ENCODE measurements around the gene PPP1R16B.
A peak's percentile ranks its signal among the peaks of the same experiment; 100 is the strongest.

The PPP1R16B gene

DNA sequence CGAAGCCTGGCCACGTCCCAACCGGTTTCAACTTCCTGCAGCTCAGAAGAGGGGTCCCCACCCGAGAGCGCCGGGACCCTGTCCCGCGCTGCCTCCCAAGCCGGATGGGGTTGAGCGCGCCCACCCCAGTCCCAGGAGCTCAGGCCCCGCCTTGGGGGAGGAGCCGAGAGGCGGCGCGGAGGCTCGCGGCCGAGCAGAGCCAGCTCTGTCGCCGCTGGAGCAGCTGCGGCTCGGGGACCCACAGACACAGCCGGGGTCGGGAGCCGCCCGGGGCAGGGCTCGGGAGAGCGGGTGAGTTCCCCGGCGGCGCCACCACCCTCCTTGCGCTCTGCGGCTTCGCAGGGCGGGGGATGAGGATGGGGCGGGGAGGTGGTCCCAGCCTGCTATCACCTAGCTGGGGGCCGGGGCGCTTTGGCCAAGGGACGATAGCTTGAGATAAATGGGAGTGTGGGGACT is at the start of gene PPP1R16B:
TSS of gene PPP1R16B (plus strand) at position 196 of the 456 bp plus-strand sequence. CDS start 30,229 bp downstream, outside the sequence.
- DNase-seq: peak; percentile 86

DNA sequence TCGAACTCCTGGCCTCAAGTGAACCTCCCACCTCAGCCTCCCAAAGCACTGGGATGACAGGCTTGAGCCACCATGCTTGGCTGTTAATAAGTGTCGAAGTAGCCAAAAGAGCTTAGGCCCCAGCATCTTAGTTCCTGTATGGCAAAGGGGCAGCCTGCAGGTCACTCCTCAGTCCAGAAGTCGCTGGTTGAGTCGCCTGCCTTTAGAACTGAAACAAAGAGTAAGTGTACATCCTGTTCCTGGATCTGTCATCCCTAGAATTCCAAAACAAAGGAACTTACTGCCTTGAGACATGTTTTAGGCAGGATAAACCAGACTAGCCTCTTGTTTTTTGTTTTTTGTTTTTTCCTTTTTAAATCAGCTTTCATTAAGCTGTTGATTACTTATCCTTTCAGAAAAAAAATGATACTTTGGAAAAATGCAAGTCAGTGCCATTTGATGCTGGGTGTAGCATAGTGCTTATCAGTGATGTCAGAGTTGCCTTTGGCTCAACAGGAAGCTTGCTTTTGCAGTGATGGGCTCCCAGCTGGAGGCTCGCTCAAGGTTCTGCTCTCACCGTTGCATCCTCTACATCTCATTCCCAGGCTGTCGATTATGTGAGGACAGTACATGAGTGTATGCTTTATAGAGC is 48.2 kb upstream of the PPP1R16B start:
- DNase-seq: no peak

DNA sequence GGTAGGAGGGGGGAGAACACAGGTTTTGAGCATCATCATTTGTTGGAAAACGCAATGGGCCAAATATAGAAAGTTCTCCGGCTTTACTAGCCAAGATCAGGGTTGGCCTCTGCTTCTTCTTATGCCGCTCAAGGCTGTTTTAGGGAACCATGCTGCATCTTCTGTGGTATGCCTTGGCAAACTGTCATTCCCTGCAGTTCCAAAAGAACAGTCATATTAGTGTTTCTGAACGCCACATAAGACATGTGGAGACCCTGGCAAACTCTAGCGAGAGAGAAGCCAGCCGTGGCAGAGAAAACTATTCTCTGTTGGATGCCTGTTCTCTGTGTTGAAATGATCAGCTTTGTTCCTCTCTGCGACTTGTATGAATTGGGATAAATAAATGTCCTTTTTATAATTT is 46.4 kb upstream of the PPP1R16B start:
- DNase-seq: no peak

DNA sequence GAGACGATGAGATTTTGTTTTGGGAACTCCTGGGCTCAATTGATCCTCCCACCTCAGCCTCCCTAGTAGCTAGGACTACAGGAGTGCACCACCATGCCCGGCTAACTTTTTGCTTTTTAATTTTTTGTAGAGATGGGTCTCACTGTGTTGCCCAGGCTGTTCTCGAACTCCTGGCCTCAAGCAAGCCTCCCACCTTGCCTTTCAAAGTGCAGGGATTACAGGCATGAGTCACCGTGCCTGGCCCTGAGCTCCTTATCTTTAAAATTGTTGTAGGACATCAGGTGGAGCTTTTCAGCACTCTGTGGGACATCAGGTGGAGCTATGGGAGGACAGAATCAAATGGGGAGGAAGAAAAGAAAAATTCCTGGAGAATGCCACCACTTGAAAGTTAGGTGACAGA is 44.5 kb upstream of the PPP1R16B start:
- no peak for DNase-seq

DNA sequence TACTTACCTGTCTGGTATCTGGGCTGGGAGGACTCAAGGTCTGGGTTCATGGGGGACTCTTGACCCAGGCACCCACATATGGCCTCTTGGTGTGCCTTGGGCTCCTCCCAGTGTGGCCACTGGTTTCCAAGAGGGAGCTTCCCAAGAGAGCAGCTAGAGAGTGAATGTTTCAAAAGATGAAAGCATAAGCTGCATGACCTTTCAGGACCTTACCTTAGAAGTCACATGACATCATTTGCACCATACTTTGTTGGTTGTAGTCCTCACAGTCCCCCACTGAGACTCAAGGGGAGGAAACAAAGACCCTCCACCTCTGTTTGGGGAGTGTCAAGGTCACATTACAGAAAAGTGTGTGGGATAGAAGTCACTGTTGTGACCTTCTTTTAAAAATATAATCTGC is 43.3 kb upstream of the PPP1R16B start:
- no peak for DNase-seq

DNA sequence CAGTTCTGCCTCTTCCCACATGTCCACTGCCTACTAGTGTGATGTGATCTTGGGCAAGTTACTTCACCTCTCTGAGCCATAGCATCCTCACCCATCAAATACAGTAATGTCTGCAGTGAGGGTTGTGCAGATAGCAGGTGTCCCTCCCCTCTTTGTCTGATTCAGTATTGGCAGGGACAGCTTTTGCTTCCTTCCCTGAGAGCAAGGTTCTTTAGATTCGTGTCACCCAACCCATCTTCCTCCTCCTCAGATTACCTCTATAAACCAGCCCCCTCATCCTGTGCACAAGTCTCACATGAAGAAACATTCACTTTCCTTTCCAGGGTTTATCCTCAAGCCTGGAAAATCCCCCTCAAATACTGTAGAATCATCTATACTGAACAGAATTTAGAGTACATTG is 41.9 kb upstream of the PPP1R16B start:
- no peak for DNase-seq

DNA sequence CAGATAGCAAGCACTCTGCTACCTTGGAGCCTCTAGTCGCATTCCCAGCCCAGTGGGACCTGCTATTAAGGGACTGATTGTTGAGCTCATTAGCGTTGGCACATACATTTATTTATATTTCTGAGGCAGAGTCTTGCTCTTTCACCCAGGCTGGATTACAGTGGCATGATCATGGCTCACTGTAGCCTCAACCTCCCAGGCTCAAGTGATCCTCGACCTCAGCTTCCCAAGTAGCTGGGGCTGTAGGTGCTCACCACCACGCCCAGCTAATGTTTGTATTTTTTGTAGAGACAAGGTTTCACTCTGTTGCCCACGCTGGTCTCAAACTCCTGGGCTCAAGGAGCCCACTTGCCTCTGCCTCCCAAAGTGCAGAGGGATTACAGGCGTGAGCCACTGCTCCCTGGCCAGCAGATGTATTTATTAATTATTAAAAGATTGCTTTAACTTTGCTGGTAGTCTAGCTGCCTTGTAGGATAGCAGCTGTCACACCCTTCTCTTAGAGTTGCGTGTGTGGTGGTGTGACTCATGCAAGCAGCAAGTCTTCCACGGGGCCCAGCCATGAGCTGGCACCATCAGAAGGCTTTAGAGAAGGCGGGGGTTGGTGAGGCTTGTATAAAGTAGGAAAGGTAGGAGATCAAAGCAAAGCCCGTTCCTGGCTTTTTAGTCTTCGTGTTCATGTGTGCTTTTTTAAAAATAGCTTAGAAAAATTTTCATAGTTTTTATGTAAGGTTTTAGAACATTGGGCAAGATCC is 40.8 kb upstream of the PPP1R16B start:
- peak; percentile 36 for DNase-seq

DNA sequence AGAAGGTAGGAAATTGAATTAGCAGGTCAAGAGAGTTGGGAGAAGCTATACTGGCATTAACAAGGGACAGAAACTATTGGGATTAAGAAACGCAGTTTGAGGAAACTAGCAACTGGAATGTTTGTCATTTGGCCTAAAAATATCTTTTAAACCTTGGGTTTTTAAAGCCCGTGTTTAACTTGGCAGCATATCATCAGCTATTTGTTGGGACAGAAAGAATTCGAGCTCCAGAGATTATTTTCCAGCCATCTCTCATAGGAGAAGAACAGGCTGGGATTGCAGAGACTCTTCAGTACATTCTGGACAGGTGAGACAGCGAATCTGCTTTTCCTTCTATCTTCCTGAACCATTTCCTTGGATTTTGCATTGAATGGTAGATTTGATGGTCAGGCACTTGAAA is 39.4 kb upstream of the PPP1R16B start:
- DNase-seq: no peak

DNA sequence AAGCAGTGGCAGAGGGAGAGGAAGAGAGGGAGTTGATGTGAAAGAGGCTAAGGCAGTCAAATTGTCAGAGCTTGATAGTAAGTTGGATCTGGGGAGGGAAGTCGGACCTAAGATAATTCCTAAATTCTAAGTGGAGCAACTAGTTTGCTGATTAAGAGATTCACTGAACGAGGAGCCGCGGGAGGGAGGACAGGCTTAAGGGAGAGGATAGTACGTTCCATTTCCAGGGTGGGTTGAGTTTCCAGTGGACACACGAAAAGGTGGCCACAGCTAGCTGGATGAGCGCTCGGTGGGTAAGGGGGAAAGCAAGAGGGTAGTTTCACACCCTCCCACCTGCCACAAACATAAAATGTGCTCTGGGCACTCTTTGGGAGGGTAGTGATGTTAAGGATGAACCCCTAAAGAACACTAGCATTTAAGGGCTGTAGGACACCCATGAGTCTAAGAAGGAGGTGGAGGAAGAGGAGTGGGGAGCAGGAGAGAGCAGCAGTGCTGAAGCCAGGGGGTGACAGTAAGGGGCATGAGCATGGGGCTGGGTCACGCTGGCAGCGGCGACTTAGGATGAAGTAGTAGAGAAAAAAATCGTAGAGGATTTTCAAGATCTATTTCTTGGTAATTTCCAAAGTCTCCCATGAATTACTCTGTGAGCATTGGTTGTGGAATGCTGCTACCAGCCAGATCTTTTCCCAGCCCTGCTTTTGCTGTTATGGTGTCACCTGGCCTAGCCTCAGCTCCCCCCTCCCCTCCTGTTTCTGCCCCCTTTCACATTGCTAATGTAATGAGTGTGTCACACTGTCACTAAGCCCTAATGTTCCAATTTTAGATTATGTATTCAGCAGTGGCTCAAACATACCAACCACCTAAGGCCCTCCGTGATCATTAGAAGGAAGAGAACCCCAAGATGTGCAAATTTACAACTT is 35.9 kb upstream of the PPP1R16B start:
- DNase-seq: no peak

DNA sequence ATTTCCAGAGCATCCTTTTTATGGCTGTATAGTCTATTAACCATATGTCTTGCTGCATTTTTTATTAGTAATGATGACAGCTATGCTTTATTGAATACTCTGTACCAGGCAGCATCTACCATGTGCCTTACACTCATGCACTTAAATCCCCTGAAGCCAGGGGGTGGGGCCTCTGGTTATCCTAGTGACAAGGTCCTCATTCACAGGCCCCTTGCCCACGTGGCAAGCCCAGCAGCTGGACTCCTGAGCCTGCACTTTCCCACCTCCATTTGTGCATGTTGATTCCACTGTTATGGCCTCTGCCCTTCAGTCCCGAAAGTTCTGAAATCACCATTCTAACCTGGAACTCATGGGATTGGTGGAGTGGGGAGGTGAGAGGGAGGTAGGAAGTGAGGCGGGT is 35.0 kb upstream of the PPP1R16B start:
- no peak for DNase-seq

DNA sequence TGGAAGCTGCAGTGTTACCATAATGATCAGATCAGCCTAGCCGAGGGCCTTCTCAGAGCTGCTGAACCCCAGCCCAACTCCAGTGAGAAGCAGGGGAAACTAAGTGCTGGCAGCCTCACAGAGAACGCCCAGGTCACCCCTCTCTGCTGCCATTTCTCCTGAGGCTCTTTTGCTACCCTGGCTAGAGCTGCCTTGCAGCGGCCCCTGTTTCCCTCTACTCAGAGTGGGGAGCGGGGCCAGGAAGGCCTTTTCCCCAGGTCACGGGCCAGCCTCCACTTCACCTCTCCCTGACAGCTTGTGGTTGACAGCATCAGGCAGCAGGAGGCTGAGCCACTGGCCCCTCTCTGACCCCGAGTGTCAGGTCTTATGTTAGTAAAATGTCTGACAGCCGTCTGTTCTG is 34.5 kb upstream of the PPP1R16B start:
- no peak for DNase-seq

DNA sequence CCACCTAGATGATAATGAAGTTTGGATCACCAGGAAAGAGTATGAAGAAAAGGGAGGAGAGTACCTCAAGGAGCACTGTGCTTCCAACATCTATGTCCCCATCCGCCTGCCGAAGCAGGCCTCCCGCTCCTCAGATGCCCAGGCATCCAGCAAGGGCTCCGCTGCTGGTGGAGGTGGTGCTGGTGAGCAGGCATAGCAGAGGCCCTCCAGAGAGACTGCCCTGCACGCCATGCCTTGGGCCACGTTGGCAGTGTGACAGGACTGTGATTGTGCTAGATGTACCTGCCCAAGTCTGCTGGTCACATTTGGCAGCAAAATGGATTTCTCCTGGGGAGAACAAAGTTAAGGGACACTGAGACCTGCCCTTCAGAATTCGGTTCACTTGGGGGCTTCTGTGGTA is 33.9 kb upstream of the PPP1R16B start:
- no peak for DNase-seq

DNA sequence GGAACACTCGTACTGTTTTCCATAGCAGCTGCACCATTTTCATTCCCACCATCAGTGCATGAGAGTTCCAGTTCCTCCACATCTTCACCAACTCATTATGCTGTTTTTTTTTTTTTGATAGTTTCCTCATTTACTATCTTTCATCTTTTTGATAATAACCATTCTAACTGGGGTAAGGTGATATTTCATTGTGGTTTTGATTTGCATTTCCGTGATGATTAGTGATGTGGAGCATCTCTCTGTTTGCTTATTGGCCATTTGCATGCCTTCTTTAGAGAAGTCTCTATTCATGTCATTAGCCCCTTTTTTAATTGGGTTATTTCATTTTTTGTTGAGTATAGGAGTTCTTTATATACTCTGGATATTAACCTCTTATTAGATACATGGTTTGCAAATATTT is 31.3 kb upstream of the PPP1R16B start:
- no peak for DNase-seq

DNA sequence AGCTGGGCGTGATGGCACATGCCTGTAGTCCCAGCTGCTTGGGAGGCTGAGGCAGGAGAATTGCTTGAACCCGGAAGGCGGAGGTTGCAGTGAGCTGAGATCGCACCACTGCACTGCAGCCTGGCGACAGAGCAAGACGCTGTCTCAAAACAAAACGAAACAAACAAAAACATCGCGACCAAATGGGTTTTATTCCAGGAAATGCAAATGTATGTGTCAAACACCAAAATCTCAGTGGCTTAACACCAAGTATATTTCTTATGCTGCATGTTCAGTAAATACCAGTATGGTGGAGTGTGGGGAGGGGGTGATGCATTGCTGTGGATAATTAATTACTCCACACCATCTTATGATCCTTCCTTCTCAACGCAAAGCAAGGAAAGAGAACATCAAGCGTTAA is 29.1 kb upstream of the PPP1R16B start:
- no peak for DNase-seq

DNA sequence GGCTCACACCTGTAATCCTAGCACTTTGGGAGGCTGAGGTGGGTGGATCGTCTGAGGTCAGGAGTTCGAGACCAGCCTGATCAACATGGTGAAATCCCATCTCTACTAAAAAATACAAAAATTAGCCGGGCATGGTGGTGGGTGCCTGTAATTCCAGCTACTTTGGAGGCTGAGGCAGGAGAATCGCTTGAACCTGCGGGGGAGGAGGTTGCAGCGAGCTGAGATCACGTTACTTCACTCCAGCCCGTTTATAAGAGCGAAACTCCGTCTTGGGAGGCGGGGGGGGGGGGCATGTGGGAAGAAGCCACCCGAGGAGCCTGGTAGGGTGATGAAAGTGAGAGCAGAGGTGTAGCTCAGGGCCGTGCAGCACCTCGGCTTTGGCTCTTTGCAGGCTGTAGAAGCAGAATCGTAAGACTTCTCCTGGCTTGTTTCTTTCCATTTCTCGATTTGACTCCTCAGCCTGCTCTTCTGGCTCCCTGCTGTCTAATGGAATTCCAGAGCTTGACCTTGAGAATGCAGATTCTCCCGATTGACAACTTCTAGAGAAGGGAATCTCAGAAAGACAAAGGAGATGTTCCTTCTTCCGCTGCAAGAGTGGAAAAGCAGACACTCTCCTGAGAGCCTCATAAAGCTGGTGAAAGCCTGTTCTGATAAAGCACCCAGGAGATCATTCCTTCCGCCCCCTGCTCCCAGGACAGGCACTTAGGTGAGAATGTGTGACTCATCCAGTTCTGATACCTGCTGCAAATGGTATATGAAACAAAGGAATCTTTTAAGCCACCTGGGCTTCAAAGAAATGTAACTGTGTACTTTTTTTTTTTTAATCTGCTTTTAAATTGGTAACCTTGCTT is 26.0 kb upstream of the PPP1R16B start:
- DNase-seq: no peak

DNA sequence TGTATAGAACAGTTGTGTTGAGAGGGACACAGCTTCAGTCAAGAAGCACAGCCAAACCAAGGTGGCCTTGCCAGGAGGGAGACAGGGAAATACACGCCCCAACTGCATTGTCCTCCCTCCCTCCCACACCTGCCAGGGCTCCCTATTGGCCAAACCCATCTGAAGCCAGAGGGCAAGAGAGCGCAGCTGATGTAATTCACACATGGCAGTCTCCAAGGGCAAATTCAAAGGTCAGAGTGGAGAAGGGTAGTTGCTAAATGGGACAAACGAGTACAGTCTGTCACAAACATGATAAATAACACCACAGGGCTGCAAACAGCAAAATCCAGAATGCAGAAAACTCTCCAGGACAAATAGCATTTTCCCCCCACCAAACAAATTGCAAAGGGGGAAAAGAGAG is 23.2 kb upstream of the PPP1R16B start:
- no peak for DNase-seq

DNA sequence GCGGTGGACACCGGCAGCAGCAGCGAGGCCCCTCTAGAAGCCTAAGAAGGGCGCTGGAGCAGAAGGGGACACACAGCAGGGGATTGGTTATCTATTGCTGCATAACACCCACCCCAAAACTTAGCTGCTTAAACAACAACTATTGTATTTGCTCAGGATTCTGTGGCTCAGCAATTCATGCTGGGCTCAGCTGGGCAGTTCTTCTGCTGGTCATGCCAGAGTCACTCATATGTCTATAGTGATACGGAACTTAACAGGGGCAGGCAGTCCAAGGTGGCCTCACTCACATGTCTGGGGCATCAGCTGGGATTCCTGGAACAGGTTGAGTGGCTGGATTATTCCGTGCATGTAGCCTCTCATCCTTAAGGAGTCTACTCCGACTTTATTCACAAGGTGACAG is 17.6 kb upstream of the PPP1R16B start:
- no peak for DNase-seq

DNA sequence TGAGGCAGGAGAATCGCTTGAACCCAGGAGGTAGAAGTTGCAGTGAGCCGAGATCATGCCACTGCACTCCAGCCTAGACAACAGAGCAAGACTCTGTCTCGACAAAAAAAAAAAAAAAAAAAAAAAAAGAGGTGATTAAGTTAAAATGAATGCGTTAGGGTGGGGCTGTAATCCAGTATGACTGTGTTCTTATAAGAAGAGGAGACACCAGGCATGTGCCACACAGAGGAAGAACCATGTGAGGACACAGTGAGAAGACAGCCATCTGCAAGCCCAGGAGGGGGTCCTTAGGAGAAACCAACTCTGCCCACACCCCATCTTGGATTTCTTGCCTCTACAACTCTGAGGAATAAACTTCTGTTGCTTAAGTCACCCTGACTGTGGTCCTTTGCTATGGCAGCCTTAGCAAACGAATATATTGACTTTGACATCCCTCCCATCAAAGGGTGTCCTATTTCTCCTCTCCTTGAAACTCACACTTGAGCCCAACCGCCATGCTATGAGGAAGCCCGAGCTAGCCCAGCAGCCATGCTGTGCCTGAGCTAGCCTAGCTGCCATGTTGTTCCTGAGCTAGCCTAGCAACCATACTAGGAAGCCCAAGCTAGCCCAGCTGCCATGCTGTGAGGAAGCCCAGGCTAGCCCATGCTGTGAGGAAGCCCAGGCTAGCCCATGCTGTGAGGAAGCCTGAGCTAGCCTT is 15.8 kb upstream of the PPP1R16B start:
- no peak for DNase-seq

DNA sequence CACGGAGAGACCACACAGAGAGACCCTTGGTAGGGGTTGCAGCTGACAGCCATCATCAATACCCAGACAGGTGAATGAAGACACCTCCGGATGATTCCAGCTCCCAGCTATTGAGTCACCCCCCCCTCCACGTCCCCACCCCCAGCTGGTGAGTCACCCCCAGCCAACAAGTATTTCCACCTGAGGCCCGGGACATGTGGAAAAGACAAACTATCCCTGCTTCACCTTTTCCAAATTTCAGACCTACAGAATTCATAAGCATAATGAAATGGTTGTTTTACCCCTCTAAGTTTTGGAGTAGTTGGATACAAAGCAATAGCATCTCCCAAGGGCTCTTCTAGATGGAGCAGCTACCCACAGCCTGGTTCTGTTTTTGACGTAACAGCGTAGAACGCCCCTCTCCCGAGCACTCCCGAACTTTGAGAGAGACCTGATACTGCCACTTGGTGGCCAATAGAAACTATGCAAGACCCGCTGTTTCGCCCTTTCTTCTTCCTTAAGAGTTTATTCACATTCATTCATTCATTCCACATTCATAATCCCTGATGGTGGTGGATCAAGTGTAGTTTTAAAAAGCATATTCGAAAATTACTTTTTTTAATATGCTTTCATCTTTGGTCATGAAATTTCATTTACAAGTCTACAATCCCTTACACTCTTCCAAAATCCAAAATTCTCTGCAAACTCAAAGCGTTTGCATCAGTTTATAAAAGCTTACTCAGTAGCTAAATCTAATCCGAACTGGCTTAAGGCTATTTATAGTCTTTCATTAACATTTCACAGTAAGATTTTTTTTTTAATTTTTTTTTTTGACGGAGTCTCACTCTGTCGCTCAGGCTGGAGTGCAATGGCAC is 15.1 kb upstream of the PPP1R16B start:
- DNase-seq: peak; percentile 48

DNA sequence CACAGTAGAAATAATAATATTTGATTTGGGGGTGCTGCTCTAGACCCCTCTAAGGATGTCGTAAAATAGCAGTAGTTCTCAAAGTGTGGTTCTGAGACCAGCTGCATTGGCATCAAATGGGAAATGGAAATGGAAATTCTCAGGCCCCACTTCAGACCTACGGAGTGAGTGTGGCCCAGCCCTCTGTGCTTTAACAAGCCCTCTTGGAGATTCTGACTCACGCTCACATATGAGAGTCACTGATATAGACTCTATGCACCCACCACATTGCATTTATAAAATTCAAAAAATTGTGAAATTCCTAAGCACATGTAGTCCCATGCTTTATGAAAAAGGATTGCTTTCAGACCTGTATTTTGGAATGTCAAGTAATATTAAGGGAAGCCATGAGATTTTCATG is 14.2 kb upstream of the PPP1R16B start:
- DNase-seq: no peak

DNA sequence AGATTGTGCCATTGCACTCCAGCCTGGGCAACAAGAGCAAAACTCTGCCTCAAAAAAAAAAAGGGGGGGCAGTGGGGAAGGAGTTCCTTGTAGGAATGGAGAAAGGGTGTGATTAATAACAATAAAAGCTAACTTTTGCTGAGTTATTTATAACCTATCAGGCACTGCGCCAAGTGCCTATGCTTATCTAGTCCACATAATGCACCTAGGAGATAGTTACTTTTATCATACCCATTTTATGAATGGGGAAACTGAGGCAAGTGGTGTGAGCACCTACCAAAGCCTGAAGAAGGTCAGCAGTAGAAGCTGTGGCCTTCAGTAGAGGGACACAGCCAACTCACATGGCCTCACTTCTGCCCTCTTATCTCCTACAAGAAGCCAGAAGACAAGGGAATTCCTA is 13.6 kb upstream of the PPP1R16B start:
- DNase-seq: no peak

Measured in activated CD8-positive, alpha-beta memory T cell treated with anti-CD3 and anti-CD28 coated beads, Interleukin-2, amount 50 U/mL, for 4 hours (primary cell).